Stimulated activated CD8-positive, alpha-beta memory T cell treated with anti-CD3 and anti-CD28 coated beads, Interleukin-2, amount 100 ng/mL, for 48 hours (primary cell): ENCODE results near the gene A2M.
A peak's percentile ranks its signal among the peaks of the same experiment; 100 is the strongest.

Experiments used
- DNase-seq, 2 donors: peaks; one replicate each; pipeline ENCODE4 v3.0.0-alpha.2; 2020; ENCODE audit warnings: low read depth in 2 of 2

The A2M gene

DNA sequence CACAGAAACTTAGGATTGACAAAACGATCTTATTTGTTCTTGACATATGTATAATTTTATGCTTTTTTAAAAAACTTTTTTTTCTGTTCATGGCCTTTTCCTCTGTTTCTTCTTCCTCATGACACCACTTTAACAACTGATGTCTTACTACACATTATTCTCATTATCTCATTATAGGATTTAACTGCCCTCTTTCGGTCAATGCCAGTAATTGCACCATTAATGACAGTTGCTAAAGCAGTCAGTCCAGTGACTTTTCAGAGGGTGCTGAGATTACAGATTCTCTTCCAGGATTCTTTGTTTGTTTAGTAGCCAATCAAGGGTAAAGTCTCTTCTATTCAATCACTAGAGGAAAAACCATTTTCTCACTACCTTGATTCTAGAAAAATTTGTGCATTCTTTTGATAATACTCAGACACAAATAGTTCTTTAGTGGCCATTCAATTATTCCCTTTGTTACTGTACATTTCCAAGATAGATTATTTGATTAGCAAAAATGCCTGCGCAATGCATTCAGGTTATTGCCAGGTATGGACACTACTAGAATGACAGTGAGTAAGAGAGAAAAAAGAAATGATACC, 76.2 kb downstream of the A2M start:
- DNase-seq: no peak

DNA sequence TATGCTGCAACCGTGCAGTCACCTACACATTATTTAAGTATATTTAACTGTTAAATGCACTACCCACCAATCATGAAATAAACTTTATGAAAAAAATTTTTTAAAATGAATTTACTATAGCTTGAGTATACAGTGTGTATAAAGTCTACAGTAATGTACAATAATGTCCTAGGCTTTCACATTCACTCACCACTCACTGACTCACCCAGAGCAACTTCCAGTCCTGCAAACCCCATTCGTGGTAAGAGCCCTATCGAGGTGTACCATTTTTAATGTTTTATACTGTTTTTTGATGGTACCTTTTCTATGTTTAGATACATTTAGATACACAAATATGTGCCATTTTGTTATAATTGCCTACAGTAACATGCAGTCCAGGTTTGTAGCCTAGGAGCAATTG, 78.3 kb downstream of the A2M start:
- DNase-seq: no peak

DNA sequence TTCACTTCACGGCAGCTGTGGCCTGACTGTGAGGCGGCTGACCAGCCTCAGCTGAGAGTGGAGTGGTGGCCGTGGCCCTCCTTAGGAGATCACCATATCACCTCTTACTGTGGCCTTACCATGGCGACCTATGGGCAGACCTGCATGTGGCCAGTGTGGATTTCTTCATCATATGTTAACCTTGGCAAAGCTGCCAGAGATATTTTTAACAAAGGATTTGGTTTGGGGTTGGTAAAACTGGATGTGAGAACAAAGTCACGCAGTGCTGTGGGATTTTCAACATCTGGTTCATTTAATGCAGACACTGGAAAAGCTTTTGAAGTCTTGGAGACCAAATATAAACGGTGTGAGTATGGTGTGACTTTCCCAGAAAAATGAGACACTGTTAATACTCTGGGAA, 79.5 kb downstream of the A2M start:
- no peak for DNase-seq

DNA sequence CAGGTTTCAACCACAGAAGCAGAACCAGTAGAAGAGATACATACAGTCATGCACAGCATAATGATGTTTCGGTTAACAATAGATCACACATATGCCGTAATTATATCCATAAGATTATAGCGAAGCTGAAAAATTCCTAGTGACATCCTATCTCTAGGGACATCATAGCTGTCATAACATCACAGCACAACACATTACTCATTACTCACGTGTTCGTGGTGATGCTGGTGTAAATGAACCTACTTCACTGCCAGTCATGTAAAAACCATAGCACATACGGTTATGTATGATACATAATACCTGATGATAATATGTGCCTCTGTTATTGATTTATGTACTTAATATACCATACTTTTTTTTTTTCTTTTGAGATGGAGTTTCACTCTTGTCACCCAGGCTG, 81.6 kb downstream of the A2M start:
- DNase-seq: no peak

DNA sequence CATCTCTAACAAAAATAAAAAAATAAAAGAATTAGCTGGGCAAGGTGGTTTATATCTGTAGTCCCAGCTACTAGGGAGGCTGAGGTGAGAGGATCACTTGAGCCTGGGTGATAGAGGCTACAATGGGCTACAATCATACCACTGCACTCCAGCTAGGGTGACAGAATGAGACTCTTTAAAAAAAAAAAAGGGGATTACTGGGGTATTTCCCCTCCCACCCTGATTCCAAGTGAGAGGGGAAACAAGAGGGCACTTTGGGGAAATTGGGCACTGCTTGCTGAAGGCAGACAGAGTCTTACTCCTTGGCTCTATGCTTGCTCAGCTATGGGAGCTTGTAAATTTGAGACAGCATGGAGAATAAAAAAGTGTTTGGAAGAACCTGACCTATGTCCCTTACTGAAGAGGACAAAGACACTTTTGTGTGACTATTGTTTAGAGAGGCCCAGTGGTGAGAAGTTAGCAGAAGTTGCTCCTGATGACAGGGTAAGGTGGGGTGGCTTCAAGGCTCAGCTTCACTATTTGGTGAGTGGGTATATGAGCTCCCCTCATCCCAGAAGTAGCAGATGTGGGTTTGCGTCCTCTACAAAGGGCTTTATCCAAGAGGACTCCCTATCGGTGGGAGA, 82.3 kb downstream of the A2M start:
- no peak for DNase-seq

DNA sequence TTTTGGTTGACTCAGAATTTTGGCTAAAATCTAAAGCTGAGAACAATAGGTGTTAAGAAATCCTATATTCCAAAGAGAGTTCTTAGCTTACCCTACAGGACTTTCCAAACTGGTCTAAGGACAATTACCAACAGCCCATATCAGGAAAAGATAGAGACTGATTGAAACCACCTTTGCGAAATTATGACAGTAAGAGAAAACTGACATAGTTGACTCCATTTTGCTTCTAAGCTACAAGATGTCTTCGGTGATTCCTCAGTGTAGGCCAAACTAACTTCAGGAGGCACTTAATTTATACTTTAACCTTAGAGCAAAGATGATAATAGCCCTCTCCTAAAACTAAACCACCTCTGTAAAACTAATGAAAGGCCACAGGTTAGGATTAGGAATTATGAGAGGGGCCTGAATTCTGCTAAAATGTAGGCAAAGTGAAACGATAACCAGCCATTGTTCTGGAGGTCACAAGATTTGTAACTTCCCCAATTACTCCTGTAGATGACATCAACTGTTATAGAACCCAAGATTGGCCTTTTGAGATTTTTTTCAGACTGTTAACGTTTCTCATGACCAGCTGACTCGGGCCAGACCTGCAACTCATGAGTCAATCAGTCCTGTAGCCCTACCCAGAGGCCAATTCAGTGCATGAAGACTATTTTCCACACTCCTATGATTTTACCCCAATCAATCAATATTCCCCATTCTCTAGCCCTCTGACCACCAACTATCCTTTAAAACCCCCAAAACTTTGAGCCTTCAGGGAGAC, 83.3 kb downstream of the A2M start:
- no peak for DNase-seq

DNA sequence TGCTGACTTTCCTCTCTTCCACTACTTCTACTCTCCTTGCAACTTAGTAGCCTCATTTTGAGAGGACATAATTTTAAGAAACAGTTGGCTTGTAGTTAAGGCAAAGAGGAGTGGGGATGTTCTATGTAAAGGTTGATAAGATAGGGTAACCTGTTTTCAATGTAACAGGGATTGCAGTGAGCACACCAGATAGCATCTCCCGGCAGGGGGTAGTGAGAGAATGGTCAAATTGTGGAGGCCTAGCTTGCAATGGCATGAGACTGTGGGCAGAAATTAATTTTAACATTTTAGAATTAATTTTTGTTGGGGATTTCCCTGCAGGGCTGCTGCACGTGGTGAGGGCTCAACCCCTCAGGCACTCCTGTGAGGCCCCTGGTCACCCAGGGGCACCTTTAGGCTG, 84.9 kb downstream of the A2M start:
- no peak for DNase-seq

DNA sequence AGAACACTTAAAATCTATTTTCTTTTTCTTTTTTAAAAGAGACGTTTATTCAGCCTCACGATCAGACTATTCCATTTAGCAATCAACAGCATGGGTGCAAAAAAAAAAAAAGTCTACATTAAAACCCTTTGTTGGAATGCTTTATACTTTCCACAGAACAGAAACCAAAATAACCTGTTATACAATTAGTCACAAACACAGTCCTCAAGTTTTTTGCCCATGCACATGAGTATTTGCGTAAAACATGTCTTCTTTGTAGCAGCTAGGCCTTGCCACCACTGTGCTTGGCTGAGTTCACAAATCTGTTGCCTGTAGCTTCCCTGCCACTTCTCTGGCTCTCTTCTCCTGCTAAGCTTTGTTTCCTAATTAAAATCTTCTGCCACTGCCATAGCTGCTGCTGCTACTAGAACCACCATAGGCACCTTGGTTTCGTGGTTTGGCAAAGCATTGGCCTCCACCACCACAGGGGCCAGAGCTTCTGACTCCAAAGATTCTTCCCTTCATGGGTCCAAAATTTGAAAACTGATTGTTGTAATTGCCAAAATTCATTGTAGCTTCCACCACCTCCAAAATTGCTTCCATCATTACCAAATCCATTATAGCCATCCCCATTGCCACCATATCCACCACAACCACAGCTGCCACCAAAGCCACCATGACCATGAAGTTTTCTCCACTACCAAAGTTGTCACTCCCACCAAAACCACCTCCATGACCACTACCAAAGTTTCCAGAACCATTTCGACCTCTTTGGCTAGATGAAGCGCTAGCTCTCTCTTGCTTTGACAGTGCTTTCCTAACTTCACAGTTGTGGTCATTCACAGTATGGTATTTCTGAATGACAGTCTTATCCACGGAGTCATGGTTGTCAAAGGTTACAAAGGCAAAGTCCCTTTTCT, 88.3 kb downstream of the A2M start:
- DNase-seq: peak; percentile 42 to 48

DNA sequence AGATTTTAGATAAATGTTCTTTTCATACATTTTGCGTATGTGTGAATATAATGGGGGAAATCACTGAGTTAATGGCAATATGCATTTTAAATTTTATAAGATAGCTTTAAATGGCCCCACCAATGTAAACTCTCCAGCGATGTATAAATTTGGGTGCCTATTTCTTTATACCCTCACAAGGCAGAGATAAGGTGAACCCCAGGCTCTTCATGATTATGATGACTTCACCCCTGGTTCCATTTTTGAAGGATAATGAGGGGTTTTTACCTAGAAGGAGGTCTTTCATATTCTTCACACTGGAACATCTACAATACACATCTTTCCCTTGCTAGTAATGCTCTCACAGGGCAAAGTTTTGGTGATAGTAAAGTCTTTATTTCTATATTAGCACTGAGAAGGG, 91.2 kb downstream of the A2M start:
- no peak for DNase-seq

DNA sequence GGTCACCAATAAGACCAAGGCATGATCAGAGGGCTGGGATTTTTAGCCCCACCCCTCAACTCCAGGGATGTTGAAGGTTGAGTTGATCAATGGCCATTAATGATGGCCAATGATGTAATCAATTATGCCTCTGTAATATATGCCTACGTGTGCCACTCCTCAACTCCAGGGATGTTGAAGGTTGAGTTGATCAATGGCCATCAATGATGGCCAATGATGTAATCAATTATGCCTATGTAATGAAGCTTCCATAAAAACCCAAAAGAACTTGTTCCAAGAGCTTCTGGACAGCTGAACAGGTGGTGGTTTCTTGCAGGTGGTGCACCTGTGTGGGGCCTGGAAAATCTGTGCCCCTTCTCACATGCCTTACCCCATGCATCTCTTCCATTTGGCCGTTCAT, 93.1 kb downstream of the A2M start:
- no peak for DNase-seq
